ENCODE results near the gene TNFRSF21. TPM values are rescaled to one million over a fixed set of nuclear protein-coding genes. Genes with fewer than 3 reads are reported as not detected.

Gene TNFRSF21
- total and polyA plus RNA-seq, 11 donors, result 2.7 to 18.1 (median 5.6) TPM

GRCh38 chr6:47240277-47240890, 69.3 kb downstream of the TNFRSF21 start:
- intact Hi-C loops (cut with DNase I), result loop anchor here in 6 of 10 donors (5.0 to 10.0 kb wide), 4 partner anchors 64 to 146 kb away; partner anchors contain the start of gene TNFRSF21 (in 1 of the 6)
- ATAC-seq, result no peak
- Histone ChIP-seq H3K36me3 (no peaks in the 10 kb centered on the region), H3K9me3 (no peaks in the 10 kb centered on the region), H3K4me3 (no peak overlapping the region), H3K4me1 (peaks cover 0 to 38% (median 17%) of the 10 kb centered on the region in 12 donors), H3K27me3 (no peaks in the 10 kb centered on the region), H3K27ac (no peak overlapping the region)
- 90 to 95% (median 93%) methylated on average over 5 of the region's 5 CpGs for WGBS, 4 donors
- no peak for DNase-seq
- no peak for TF ChIP-seq CTCF (IDR thresholded peaks at IDR 0.05)
- TF ChIP-seq POLR2A (IDR thresholded peaks at IDR 0.05), result no peak

GRCh38 chr6:47239546-47239945, 70.2 kb downstream of the TNFRSF21 start:
- H3K36me3 ChIP-seq, result no peaks in the 10 kb centered on the region
- no peak overlapping the region for H3K27ac ChIP-seq
- H3K4me1 ChIP-seq, result peaks cover 0 to 39% (median 17%) of the 10 kb centered on the region in 12 donors
- TF ChIP-seq POLR2A (IDR thresholded peaks at IDR 0.05), result no peak
- no peak for TF ChIP-seq CTCF (IDR thresholded peaks at IDR 0.05)
- ATAC-seq (no peak), DNase-seq (no peak)
- 93 to 97% (median 95%) methylated on average over 2 of the region's 2 CpGs for WGBS, 4 donors
- no peak overlapping the region for H3K4me3 ChIP-seq
- H3K9me3 ChIP-seq, result no peaks in the 10 kb centered on the region
- H3K27me3 ChIP-seq, result no peaks in the 10 kb centered on the region
- intact Hi-C loops (cut with DNase I), result loop anchor here in 2 of 10 donors (5.0 to 10.0 kb wide), 2 partner anchors 68 to 115 kb away; partner anchors contain the start of gene TNFRSF21 (in 1 of the 2)

GRCh38 chr6:47238456-47238995, 71.2 kb downstream of the TNFRSF21 start:
- Histone ChIP-seq H3K27ac (no peak overlapping the region), H3K36me3 (peaks cover 0 to 8% (median 0%) of the 10 kb centered on the region in 9 donors), H3K9me3 (no peaks in the 10 kb centered on the region), H3K4me1 (peaks cover 0 to 39% (median 17%) of the 10 kb centered on the region in 12 donors), H3K4me3 (no peak overlapping the region), H3K27me3 (no peaks in the 10 kb centered on the region)
- ATAC-seq, result no peak
- DNase-seq, result no peak
- WGBS, 4 donors, result 71 to 86% (median 78%) methylated on average over 1 of the region's 1 CpG
- TF ChIP-seq POLR2A (IDR thresholded peaks at IDR 0.05), result no peak
- no peak for TF ChIP-seq CTCF (IDR thresholded peaks at IDR 0.05)
- intact Hi-C loops (cut with DNase I), result loop anchor here in 2 of 10 donors (5.0 to 10.0 kb wide), 2 partner anchors 69 to 114 kb away; partner anchors contain the start of gene TNFRSF21 (in 1 of the 2)

- H3K27ac ChIP-seq, result no peak overlapping the region
- ATAC-seq, result no peak
- intact Hi-C loops (cut with DNase I), result loop anchor here in 2 of 10 donors (5.0 to 10.0 kb wide), 2 partner anchors 70 to 112 kb away; partner anchors contain the start of gene TNFRSF21 (in 1 of the 2)
- no peaks in the 10 kb centered on the region for H3K9me3 ChIP-seq
- DNase-seq, result no peak
- no peak overlapping the region for H3K4me3 ChIP-seq
- WGBS, 4 donors, result 93 to 96% (median 94%) methylated on average over 5 of the region's 5 CpGs
- TF ChIP-seq POLR2A (IDR thresholded peaks at IDR 0.05), result no peak
- no peak for TF ChIP-seq CTCF (IDR thresholded peaks at IDR 0.05)
- no peaks in the 10 kb centered on the region for H3K27me3 ChIP-seq
- H3K36me3 ChIP-seq, result peaks cover 0 to 8% (median 0%) of the 10 kb centered on the region in 9 donors
- peaks cover 0 to 30% (median 10%) of the 10 kb centered on the region in 12 donors for H3K4me1 ChIP-seq
These were observed 72.5 kb downstream of the TNFRSF21 start for GRCh38 chr6:47237196-47237595.

Measured in heart left ventricle (tissue), 16 donors.